Measurements from ENCODE around the gene ATXN2. TPM values are rescaled to one million over a fixed set of nuclear protein-coding genes. Genes with fewer than 3 reads are reported as not detected.
A peak's percentile ranks its signal among the peaks of the same experiment; 100 is the strongest.

The ATXN2 gene
- total RNA-seq, 1 experiment from 2014 or later: 72.9 TPM

- Mint-ChIP-seq H3K27me3 (ENCODE audit: low read depth) (no peaks in the 10 kb centered on the region), H3K4me3 (no peak overlapping the region), H3K9me3 (no peaks in the 10 kb centered on the region), H3K4me1 (no peaks in the 10 kb centered on the region), H3K36me3 (ENCODE audit: insufficient read depth in 1 of 3, low read depth in 3 of 3) (peaks cover 0 to 4% (median 0%) of the 10 kb centered on the region in 3 experiments; a peak in 2 of 7 replicates), H3K27ac (peak overlapping the region in 1 of 3 experiments; percentile 72; a peak in 1 of 7 replicates)
- no peaks in the 10 kb centered on the region for H3K9me3 ChIP-seq (ENCODE audit: control insufficient read depth, low read depth, low read length)
- no peak overlapping the region for H2BK120ac ChIP-seq (ENCODE audit: low read depth, low read length, poor library complexity, severe bottlenecking)
- H3K79me1 ChIP-seq (ENCODE audit: insufficient read depth, low read depth, low read length, poor library complexity, severe bottlenecking): peaks cover 18% of the 10 kb centered on the region
- no peak overlapping the region for H3K18ac ChIP-seq (ENCODE audit: insufficient read length, low read depth, low read length)
- H3K79me2 ChIP-seq (ENCODE audit: insufficient read depth, low read length): peaks cover 32% of the 10 kb centered on the region; the same call in 1 of the 2 replicates
- no peak overlapping the region for H2AFZ ChIP-seq (ENCODE audit: low read length)
- H3K27me3 ChIP-seq (ENCODE audit: insufficient read depth, low read length): no peaks in the 10 kb centered on the region
- H2BK12ac ChIP-seq (ENCODE audit: insufficient read length, low read depth, low read length): no peak overlapping the region
- DNase-seq: no peak
- no peak overlapping the region for H3K4ac ChIP-seq (ENCODE audit: low read depth, low read length)
- no CpG with 5 or more reads among the region's 3 CpGs for WGBS (ENCODE audit: extremely low coverage, insufficient read length, low lambda C conversion rate)
- H2BK15ac ChIP-seq (ENCODE audit: low read depth, low read length): no peak overlapping the region
- no peak overlapping the region for H3K4me2 ChIP-seq (ENCODE audit: insufficient read depth, insufficient read length, low read length)
- no peak overlapping the region for H4K5ac ChIP-seq (ENCODE audit: insufficient read length, low read depth, low read length)
- H3K56ac ChIP-seq (ENCODE audit: insufficient read length, low read depth, low read length): no peak overlapping the region
- H3K23ac ChIP-seq (ENCODE audit: insufficient read length, low read depth, low read length): no peak overlapping the region
- H2BK20ac ChIP-seq (ENCODE audit: low read depth, low read length, poor library complexity, severe bottlenecking): no peak overlapping the region
- no peaks in the 10 kb centered on the region for H3K23me2 ChIP-seq (ENCODE audit: insufficient read length, low read depth, low read length, poor library complexity, severe bottlenecking)
- H3K4me1 ChIP-seq (ENCODE audit: insufficient read depth, low read length): no peaks in the 10 kb centered on the region
- H3K27ac ChIP-seq (ENCODE audit: insufficient read length, low read depth, low read length): no peak overlapping the region
- no peak overlapping the region for H3T11ph ChIP-seq (ENCODE audit: low read length)
- no peak overlapping the region for H3K9ac ChIP-seq (ENCODE audit: extremely low read depth, insufficient read length, low read length)
- H4K20me1 ChIP-seq (ENCODE audit: control insufficient read depth, insufficient read depth, insufficient read length): no peaks in the 10 kb centered on the region
- no peak overlapping the region for H4K8ac ChIP-seq (replicated peaks; ENCODE audit: insufficient read length, low read depth, low read length)
- TF ChIP-seq, protein P1, sequence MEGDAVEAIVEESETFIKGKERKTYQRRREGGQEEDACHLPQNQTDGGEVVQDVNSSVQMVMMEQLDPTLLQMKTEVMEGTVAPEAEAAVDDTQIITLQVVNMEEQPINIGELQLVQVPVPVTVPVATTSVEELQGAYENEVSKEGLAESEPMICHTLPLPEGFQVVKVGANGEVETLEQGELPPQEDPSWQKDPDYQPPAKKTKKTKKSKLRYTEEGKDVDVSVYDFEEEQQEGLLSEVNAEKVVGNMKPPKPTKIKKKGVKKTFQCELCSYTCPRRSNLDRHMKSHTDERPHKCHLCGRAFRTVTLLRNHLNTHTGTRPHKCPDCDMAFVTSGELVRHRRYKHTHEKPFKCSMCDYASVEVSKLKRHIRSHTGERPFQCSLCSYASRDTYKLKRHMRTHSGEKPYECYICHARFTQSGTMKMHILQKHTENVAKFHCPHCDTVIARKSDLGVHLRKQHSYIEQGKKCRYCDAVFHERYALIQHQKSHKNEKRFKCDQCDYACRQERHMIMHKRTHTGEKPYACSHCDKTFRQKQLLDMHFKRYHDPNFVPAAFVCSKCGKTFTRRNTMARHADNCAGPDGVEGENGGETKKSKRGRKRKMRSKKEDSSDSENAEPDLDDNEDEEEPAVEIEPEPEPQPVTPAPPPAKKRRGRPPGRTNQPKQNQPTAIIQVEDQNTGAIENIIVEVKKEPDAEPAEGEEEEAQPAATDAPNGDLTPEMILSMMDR (conservative IDR thresholded peaks at IDR 0.05): no peak
- no peak overlapping the region for H2BK5ac ChIP-seq (ENCODE audit: insufficient read length, low read length)
- no peak overlapping the region for H4K91ac ChIP-seq (ENCODE audit: insufficient read length, low read depth, low read length)
- H2AK5ac ChIP-seq (ENCODE audit: insufficient read length, low read length): no peak overlapping the region
- no peak overlapping the region for H3K14ac ChIP-seq (ENCODE audit: insufficient read depth, low read length)
These were observed 11.1 kb downstream of the ATXN2 start for GRCh38 chr12:111588010-111588409.

Measured in H9 (cell line).